ENCODE results near the gene SNX32. TPM values are rescaled to one million over a fixed set of nuclear protein-coding genes. Genes with fewer than 3 reads are reported as not detected.

The SNX32 gene
- total RNA-seq, 2 experiments from 2014 or later = 3.0 to 3.3 TPM

DNA sequence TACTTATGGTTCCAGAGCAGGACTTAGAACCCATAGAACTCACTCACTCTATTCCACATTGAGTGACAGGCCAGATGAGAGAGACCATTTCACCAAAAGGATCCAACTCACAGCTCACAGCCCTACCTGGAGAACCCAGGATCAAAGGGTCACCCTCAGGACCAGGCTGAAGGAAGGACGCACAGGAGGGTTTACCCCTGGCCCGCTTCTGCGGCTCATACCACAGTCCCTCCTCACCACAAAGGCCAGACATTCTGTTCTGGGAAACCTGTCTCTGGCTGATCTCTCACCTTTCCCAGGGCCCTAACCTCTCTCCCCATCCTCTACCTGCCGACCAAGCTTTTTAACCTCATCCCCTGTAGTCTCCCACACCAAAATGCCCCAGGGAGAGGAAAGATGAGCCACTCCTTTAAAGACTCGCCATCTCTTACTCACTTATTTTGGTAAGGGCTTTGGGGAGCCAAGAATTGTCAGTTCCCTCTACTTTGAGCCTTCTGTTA is 61.8 kb downstream of the SNX32 start:
- ChIA-PET CTCF (interaction anchor here (1.0 to 8.1 kb wide), 2 partner anchors 8 to 91 kb away, joined by 3 to 95 read pairs; partner anchors contain the start of genes CCDC85B and FIBP), POLR2A (no interaction called here)

DNA sequence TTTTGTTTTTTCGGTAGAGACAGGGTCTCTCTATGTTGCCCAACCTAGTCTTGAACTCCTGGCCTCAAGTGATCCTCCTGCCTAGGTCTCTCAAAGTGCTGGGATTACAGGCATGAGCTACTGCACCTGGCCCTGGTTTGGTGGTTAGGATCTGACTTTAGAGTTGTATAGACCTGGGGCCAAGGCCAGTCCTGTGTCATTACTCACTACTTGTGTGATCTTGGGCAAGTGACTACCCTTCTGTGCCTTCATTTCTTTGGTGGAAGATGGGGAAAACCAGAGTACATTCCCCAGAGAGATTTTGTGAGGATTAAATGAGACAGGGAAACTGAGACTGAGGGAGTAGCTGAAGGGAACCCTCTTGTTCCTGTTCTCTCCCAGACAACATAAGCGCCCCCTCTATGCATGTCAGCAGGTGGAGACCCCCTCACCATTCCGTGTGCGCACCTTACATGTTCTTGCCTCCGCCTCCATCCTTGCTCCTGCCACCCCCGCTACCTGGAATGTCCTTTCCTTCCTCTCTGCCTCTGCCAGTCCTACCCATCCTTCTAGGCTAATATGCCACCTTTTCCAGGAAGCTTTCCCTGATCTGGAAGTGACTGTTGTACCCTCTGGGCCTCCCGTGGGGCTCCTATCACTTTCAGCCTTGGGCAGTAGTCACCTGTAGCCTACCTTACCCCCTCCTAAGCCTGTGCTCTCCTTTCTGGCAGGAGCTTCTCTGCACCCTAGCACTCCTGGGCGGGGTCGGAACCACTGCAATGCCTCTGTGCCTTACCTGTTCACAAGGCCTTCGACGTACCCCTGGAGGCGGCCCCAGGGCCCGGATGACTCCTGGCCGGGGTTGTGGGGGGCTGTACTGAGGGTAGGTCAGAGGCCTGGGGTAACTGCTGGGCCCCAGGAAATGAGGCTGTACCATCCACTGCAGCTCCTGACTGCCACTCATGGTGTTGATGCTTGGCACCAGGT is 62.6 kb downstream of the SNX32 start:
- POLR2A ChIA-PET = no interaction called here
- CTCF ChIA-PET = interaction anchor here (1.0 to 8.1 kb wide), 3 partner anchors 9 to 93 kb away, joined by 3 to 95 read pairs (median 3); partner anchors contain the start of genes CCDC85B and FIBP

- CTCF ChIA-PET = interaction anchor here (1.0 to 8.1 kb wide), 3 partner anchors 9 to 92 kb away, joined by 3 to 95 read pairs (median 7); partner anchors contain the start of genes CCDC85B, FIBP and MUS81
- POLR2A ChIA-PET = no interaction called here
These were observed 63.3 kb downstream of the SNX32 start for GRCh38 chr11:65897020-65897471.

DNA sequence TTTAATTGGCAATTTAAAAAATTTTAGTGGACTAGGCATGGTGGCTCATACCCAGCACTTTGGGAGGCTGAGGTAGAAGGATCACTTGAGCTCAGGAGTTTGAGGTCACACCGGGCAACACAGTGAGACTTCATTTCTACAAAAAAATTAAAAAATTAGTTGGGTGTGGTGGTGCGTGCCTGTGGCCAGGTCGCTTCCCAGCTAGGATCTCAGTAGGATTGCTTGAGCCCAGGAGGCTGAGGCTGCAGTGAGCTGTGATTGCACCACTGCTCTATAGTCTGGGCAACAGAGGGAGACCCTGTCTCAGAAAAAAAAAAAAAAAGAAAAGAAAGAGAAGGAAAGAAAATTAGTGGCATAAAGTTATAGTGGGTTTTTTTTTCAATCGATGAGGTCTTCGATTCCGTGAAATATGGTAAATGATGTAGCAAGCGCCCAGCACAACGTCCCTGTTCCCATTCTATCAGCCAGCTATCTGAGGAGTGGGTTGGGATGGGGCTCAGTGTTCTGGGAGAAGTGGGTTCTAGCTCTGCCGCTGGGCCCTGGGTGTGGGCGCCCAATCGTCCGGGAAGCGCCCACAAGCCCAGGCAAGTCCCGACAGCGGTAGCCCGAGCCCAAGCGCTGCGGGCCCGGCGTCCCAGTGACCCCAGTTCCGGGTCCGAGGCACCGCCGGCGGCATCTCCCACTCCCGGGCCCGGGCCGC is 65.0 kb downstream of the SNX32 start:
- CTCF ChIA-PET = interaction anchor here (0.5 to 8.1 kb wide), 9 partner anchors 11 to 474 kb away, joined by 3 to 95 read pairs (median 3); partner anchors contain the start of genes CCDC85B, FIBP, MUS81 and OVOL1
- POLR2A ChIA-PET = interaction anchor here (0.6 to 5.4 kb wide), 5 partner anchors 9 to 1347 kb away, joined by 3 to 67 read pairs (median 5); partner anchors contain the start of genes CCDC85B and FIBP

DNA sequence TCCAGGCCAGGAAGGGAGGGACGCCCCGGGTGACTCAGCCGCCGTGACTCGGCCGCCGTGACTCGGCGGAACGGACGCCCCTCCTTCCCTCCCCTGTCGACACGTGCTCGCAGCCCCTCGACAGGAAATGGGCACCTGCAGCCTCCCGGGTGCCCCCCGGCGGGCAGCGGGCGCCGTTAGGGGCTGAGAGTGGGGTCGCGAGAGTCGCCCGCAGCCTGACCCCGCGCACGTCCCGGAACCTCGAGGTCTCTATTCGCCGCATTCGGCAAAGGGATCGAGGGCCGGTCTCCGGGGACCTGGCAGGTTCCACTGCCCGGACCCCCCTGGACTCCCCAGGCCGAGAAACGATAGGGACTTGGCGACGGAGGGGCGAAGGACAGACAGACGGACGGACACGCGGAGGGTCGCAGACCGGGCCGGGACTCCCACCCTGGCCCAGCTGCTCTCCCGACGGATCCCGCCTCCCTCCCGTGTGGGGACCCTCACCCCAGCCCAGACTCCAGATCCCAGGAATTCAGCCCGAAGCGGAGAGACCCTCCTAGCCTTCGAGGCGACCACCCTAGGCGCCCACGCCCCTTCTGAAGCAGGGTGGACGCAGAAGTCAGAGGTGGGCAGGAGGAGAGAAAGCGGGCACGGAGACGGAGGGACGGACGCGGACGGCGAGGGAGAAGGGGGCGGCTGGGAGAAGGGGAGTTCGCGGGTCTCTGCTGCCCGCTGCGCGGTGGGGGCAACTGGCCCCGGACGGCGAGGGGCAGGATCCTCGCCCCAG is 65.8 kb downstream of the SNX32 start:
- CTCF ChIA-PET = interaction anchor here (0.5 to 8.1 kb wide), 4 partner anchors 12 to 475 kb away, joined by 3 to 95 read pairs (median 6); partner anchors contain the start of genes CCDC85B and FIBP
- POLR2A ChIA-PET = interaction anchor here (1.5 to 5.4 kb wide), 2 partner anchors 9 to 18 kb away, joined by 11 to 67 read pairs; partner anchors contain the start of genes CCDC85B and FIBP

- POLR2A ChIA-PET = interaction anchor here (0.9 to 5.4 kb wide), 7 partner anchors 10 to 102 kb away, joined by 3 to 67 read pairs (median 4); partner anchors contain the start of genes BANF1, CCDC85B, CFL1 and FIBP
- CTCF ChIA-PET = interaction anchor here (1.0 to 8.1 kb wide), 5 partner anchors 13 to 120 kb away, joined by 3 to 95 read pairs (median 4); partner anchors contain the start of genes C11orf68, CCDC85B and FIBP
These were observed 66.5 kb downstream of the SNX32 start, which contains the start of gene FOSL1 for GRCh38 chr11:65900125-65900898. Gene FOSL1 (minus strand): TSS chr11:65900388. CDS start chr11:65900339, 49 bp downstream.

DNA sequence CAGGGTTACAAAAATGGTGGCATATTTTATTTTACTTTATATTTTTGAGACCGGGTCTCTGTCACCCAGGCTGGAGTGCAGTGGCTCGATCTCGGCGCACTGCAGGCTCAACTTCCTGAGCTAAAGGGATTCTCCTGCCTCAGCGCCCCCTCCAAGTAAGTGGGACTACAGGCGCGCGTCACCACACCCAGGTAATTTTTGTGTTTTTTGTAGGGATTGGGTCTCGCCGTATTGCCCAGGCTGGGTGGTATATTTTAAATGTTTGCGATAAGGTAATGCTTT is 67.1 kb downstream of the SNX32 start:
- POLR2A ChIA-PET = interaction anchor here (0.9 to 5.4 kb wide), 8 partner anchors 11 to 102 kb away, joined by 3 to 67 read pairs (median 4); partner anchors contain the start of genes BANF1, CCDC85B, CFL1 and FIBP
- CTCF ChIA-PET = interaction anchor here (1.0 to 8.1 kb wide), 6 partner anchors 10 to 121 kb away, joined by 3 to 95 read pairs (median 4); partner anchors contain the start of genes C11orf68, CCDC85B and FIBP

DNA sequence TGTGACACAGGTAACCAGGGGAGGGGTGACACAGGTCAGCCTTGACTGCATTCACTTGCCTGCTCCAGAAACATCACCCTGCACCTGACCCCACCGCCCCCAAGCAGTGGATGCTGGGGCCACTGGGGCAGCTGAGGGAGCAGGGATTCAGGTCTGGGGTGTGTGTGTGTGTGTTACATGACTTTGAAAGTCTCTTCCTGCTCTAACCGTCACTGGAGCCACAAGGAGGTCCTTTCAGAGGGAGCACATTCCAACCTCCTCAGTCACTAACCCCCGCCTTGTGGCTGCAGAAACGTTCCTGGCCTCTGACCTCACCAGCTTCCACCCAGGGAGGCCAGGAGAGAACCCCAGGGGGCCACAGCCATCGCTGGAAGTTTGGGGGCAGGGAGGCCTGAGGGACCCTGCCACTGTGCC is 69.3 kb downstream of the SNX32 start:
- ChIA-PET POLR2A (no interaction called here), CTCF (interaction anchor here (0.9 to 8.1 kb wide), 2 partner anchors 15 kb away, joined by 3 to 95 read pairs; partner anchors contain the start of genes CCDC85B and FIBP)

Other genes with a start within 250 kb of the SNX32 start
- under 1 TPM; 0.34 to 0.46 TPM for gene KCNK7, start 238.2 kb upstream of the SNX32 start, total RNA-seq
- gene MAP3K11, start 219.7 kb upstream of the SNX32 start, total RNA-seq = 10 to 100 TPM; 64.8 to 65.9 TPM
- 10 to 100 TPM; 41.0 to 46.6 TPM for gene PCNX3, start 218.2 kb upstream of the SNX32 start, total RNA-seq
- 100 to 1,000 TPM; 141 to 143 TPM for gene SIPA1, start 195.9 kb upstream of the SNX32 start, total RNA-seq
- 10 to 100 TPM; 78.9 to 80.2 TPM for gene RELA, start 171.0 kb upstream of the SNX32 start, total RNA-seq
- gene KAT5, start 121.7 kb upstream of the SNX32 start, total RNA-seq = 10 to 100 TPM; 64.8 to 72.7 TPM
- 100 to 1,000 TPM; 116 to 130 TPM for gene RNASEH2C, start 113.2 kb upstream of the SNX32 start, total RNA-seq
- gene AP5B1, start 53.0 kb upstream of the SNX32 start, total RNA-seq = 10 to 100 TPM; 19.1 to 19.7 TPM
- not detected for gene OVOL1, start 46.9 kb upstream of the SNX32 start, total RNA-seq
- gene CFL1, start 24.2 kb downstream of the SNX32 start, total RNA-seq = 1,000 to 10,000 TPM; 1,167 to 1,207 TPM
- 10 to 100 TPM; 82.0 to 82.9 TPM for gene MUS81, start 26.5 kb downstream of the SNX32 start, total RNA-seq
- 1 to 10 TPM; 3.7 to 5.7 TPM for gene EFEMP2, start 38.8 kb downstream of the SNX32 start, total RNA-seq
- 10 to 100 TPM; 48.9 to 51.7 TPM for gene CTSW, start 45.9 kb downstream of the SNX32 start, total RNA-seq
- 100 to 1,000 TPM; 119 to 132 TPM for gene FIBP, start 54.5 kb downstream of the SNX32 start, total RNA-seq
- 10 to 100 TPM; 77.7 to 81.8 TPM for gene CCDC85B, start 56.7 kb downstream of the SNX32 start, total RNA-seq
- 10 to 100 TPM; 23.0 to 24.7 TPM for gene FOSL1, start 66.4 kb downstream of the SNX32 start, total RNA-seq
- 10 to 100 TPM; 15.2 to 18.2 TPM for gene C11orf68, start 85.1 kb downstream of the SNX32 start, total RNA-seq
- gene DRAP1, start 85.5 kb downstream of the SNX32 start, total RNA-seq = 100 to 1,000 TPM in 1 of 2 experiments, 10 to 100 TPM in 1; 99.6 to 102 TPM
- not detected for gene TSGA10IP, start 111.5 kb downstream of the SNX32 start, total RNA-seq
- 10 to 100 TPM; 65.4 to 70.1 TPM for gene SART1, start 127.8 kb downstream of the SNX32 start, total RNA-seq
- 10 to 100 TPM; 73.9 to 80.6 TPM for gene EIF1AD, start 168.2 kb downstream of the SNX32 start, total RNA-seq
- 100 to 1,000 TPM; 243 to 253 TPM for gene BANF1, start 168.5 kb downstream of the SNX32 start, total RNA-seq
- not detected for gene CST6, start 178.0 kb downstream of the SNX32 start, total RNA-seq
- not detected for gene CATSPER1, start 192.5 kb downstream of the SNX32 start, total RNA-seq
- under 1 TPM; 0.15 to 0.17 TPM for gene GAL3ST3, start 215.2 kb downstream of the SNX32 start, total RNA-seq
- gene SF3B2, start 218.4 kb downstream of the SNX32 start, total RNA-seq = 100 to 1,000 TPM; 259 to 261 TPM
- 10 to 100 TPM; 59.5 to 62.7 TPM for gene PACS1, start 236.3 kb downstream of the SNX32 start, total RNA-seq